HG03457 (cell line): ENCODE measurements around the gene DES.
"Not testable (repeated sequence)": the region's sequence is repeated elsewhere in the genome, so short reads cannot be mapped to it uniquely, and the experiment has no call there.

Experiments used
- ATAC-seq: cut with Tn5 transposase; IDR thresholded peaks from one replicate; pipeline ENCODE4 v1.9.1; 2021; ENCODE audit warnings: moderate number of reproducible peaks; ENCODE audit not compliant: unreplicated experiment

Gene DES

DNA sequence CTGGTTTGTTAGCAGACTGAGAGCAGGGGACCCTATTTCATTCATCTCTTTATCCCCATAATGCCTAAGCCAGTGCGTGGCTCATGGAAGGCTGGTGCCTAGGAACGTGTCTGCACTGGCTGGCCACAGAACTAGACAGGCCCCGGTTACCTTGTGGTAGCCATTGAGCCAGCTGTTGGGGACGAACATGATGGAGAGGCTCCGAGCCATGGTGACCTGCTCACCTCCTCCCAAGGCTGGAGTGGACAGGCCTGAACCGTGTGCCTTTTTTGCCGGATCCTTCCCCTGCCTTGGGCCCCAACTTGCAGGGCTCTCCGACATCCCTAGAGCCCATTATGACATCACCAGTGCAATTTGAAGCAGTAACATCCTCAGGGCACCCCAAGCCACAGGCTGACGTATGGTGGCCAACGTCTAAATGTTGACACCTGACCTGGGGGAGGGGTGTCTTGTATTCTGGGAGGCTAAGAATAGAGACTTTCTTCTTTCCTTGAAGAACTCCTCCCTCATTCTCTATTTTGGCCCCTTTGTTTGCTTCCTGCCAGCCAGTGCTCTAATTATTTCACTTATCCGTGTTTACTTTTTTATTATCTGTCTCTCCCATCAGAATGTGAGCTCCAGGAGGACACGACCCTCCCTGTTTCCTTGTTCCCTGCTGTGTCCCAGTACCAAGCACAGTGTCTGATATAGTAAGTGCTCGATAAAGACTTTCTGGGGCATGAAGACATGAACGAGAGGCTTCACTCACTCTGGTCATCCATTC, 18.3 kb upstream of the DES start:
- no peak for ATAC-seq

DNA sequence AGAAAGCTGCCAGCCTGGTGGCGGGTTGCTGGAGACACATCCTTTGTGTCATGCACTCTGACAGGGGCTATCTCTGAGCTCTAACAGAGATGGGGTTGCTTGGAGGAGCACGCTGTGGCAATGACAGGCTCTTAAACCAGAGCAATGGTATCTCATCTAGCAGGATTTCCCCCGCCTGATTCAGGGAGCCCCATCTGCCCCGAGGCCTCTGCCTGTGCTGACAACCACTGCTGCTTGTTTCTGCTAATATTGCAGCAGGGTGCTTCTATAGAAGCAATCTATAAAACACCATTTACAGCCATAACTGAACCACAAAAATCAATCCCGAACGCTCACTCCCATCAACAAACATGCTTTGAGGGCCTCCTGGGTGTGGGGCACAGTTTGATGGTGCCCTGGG, 17.6 kb upstream of the DES start:
- no peak for ATAC-seq

DNA sequence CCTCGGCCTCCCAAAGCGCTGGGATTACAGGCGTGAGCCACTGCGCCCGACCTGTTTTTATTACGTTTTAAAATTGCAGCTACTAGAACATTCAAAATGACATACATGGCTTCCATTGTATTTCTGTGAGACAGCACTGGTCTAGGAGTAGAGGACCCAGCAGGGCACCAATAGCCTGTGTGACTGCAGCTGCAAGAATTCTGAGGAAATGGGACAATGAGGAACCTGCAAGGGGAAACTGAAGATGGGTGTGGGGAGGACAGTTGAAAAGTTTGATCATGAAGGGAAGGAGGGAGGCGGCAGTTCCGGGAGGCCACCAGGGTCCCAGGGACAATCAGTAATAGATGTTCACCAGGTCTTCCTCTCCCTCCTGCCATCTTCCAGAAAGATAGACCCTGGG, 16.6 kb upstream of the DES start:
- ATAC-seq: no peak

DNA sequence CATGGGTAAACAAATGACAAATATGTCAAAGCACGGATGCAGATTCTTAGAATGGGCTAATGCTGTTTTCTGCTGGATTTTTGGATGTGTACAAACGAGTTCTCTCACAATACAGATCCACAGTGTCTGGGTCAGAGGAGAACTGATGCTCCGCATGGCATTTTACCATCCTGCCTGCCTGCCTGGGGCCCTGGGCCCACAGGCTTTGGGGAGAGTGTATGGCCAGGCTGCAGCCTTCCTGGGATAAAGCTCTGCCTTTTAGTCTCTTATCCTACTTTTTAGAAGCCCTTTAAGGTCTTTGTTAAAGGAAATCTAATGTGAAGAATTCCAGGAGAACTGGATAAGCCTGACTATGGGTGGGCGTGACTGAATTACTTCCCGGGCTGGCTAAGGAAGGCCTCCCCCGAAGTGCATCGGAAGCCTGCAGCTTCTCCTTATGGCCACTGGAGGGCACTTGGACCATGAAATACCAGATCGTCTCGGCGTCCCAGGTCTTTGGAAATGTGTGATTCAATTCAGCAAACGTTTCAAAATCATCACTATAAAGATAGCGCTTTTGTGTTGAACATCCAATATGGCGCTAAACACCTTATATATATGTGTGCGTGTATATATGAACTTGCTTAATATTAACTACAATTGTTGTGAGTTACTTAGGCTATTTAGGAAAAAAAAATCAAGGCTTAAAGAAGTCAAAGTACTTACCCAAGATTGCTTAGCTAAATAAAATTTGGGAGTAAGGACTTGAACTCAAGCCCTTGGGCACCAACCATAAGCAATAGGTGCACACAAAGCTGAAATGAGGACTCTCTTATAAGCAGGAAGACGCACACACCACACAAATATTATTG, 15.3 kb upstream of the DES start:
- no peak for ATAC-seq

DNA sequence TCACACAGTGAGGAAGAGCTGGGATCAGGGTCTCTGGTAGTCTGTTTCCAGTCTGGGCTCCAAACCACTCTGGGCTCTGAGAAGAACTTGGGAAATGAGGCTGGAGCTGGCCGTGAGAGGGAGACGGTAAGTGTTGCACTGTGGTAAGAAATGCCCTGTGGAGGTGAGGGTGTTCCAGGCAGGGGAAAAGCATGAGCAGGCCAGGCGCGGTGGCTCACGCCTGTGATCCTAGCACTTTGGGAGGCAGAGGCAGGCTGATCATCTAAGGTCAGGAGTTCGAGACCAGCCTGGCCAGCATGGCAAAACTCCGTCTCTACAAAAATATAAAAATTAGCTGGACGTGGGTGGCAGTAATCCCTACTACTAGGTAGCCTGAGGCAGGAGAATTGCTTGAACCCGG, 14.3 kb upstream of the DES start:
- no peak for ATAC-seq

DNA sequence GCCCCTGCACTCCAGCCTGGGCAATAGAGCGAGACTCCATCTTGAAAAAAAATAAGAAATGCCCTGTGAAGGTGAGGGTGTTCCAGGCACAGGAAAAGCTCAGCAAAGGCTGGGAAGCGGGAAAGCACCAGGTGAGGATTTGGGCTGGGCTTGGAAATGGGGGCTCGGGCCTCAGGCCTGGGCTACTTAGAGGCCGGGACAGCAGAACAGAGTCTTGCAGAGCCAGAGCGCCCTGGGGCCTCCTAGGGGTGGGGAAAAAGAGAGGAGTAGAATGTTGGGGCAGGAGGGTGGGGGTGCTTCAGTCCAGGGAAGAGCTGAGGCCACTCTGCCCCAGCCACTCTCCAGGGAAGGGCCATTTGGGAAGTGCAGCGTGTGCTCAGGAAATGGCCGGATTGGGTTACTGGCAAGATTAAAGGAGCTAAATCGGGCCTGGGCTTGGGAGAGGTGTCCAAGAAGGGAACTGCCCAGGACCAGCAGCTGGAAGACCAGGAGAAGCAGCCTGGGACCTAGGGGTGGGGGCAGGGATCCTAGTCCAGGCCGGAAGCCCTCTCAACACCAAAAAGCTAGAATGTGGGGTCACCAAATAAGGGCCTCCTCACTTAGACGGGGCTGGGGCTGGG, 13.8 kb upstream of the DES start:
- ATAC-seq: no peak

DNA sequence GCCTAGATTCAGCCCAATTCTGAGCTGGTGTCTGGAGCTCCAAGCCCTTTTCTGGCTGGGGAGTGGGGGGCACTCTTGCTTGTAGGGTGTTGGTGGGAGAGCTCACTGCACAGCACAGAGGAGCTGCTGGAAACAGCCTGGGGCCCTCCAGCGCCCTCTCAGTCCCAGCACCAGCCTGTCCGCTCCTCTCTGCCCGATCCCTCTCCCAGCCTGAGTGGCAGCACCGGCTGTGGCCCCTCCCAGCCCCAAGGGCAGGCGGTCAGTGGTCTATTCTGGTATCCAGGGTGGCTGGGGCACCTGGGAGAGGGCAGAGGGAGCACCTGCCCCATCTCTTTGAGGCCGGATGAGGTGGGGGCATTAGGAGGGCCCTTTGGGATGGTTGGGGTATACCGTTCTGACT, 13.2 kb upstream of the DES start:
- ATAC-seq: no peak

DNA sequence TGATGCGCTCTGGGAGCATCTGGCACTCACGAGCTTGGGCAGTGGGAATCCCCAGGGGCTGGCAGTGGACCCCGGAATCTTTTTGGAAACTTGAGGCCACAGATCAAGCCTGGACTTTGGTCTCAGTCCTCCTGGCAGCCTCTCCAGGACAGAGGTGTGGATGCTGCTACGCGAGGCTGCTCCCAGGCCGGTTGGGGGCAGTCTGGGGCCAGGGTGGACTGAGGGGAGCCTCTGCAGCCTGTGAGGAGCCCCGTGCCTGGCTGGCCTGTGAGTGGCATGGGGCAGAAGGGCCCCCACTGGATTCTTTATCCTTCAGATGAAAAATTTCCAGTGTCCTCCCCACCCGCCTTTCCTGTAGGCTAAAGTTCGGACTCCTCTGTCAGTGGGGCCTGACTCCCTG, 12.7 kb upstream of the DES start:
- no peak for ATAC-seq

DNA sequence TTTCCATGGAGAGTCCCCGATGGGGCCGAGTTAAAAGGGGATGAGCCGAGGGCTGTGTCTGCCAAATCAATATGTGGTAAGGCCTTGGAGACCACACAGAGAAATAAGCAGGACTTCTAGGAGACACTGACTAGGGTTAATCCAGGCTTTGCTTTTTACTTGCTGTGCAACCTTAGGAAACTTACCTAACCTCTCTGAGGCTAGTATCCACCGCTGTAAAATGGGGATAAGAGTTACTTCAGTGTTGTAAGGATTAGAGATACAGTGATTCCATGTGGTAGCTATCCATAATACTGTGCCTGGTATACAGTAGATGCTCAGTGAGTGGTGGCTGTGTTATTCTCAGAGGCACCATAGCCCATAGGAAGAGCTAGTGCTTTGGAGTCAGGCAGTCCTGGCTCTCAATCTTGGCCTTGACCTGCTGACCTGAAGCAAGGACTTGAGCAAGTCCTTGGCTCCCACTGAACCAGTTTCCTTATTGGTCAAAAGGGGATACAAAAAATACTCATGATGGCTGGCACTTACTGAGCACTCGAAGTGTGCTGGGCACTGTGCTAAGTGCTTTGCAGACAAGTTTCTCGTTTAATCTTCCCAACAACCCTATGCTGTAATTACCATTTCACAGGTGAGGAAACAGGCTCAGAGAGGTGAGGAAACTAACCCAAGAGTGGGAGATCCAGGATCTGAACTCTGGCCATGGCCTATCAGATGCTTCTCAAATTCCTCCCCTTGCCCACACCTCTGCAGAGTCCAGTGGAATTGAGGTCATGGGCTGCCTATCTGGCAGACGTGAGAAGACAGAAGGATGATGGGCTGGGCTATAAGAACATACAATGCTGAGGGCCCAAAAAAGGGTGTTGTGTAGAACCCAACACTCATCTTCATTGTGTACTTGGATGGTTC, 12.0 kb upstream of the DES start:
- ATAC-seq: no peak

DNA sequence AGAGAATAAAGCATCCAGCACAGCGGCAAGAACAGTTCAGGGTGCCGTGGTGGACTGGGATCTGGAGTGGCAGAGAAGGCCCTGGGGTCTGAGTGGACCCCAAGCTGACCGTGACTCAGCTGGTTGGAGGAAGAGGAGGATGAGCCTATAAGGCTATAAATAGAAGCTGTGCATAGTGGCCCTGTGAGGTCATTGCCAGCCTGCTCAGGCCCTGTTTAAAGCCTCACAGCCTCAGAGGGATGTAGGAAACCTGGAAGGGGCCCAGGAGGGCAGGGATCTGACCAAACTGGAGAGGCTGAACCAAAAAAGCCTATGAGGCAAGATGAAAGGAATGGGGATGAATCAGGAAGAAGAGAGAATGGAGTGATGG, 11.3 kb upstream of the DES start:
- ATAC-seq: no peak

DNA sequence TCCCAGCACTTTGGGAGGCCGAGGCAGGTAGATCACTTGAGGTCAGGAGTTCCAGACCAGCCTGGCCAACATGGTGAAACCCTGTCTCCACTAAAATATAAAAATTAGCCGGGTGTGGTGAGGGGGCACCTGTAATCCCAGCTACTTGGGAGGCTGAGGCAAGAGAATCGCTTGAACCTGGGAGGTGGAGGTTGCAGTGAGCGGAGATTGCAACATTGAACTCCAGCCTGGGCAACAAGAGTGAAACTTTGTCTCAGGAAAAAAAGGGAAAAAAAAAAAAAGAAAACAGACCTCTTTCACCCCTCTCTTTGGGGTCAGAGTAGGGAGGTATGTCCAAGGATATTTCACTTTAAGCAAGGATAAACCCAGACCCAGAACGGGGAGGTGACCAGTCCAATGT, 10.8 kb upstream of the DES start:
- not testable (repeated sequence) for ATAC-seq

DNA sequence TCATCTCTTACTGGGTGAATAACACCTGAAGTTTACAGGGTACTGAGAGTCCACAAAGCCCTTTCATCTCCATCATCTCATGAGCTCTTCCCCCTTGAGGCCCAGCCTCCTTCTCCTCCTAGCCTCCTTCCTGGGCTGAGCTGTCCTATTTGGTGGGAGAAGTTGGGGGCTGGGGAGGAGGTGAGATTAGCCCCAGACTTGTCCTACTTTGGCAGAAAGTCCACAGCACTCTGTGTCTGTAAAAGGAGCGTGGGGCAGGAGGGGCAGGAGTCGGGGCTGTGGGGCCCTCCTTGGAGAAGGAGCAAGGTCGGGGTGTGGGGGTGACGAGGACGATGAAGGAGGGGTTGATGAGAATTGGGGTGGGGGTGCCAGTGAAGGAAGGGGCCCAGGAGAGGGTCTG, 10.0 kb upstream of the DES start:
- ATAC-seq: no peak

DNA sequence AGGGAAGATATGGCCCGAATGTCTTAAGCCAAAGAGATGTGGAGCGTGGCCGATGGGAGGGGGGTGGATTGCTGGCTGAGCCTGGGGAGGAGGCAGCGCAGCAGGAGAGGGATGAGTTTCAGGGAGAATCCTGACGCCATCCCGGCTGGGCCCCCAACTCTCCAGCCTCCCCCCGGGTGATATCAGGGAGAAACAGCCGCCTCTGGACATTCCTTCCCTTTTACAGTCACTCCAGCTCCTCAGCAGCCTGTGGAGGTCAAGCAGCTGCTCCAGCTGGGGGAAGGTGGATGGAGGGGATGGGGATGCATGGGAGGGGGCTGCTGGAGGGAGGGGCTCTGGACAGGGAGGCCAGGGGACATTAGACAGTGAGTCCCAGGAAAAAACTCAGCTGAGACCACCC, 9.5 kb upstream of the DES start:
- no peak for ATAC-seq

DNA sequence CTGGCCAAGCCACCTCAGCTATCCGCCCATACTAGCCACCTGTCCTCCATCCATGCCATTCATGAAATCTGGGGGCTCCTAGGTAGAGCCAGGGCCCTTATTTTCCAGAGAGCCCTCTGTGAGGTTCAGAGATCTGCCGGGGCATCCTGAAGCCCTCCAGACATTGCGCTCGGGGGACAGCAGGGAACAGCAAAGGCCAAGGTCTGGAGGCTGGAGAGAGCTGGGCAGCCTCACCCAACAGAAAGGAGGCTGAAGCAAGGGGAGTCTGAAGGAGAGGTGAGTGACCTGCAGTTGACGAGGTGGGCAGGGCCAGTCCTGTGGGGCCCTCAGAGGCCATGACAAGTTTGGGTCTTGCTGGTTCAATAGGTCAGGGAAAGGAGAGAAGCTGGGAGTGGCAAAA, 8.6 kb upstream of the DES start:
- no peak for ATAC-seq

DNA sequence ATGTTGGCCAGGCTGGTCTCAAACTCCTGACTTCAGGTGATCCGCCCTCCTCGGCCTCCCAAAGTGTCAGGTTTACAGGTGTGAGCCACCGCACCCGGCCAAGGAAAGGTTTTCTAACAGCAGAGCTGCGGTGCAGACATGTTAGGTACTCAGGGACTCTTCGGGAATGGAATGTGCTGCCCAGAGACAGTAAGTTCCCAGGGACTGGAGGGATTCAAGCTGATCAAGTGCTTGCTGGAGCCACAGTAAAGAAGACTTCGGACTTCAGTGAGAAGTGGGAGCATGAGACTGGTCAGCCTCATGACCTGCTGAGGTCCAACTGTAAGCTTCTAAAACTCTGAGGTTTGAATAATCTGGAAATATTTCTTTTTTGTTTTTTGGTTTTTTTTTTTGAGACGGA, 7.8 kb upstream of the DES start:
- ATAC-seq: no peak

DNA sequence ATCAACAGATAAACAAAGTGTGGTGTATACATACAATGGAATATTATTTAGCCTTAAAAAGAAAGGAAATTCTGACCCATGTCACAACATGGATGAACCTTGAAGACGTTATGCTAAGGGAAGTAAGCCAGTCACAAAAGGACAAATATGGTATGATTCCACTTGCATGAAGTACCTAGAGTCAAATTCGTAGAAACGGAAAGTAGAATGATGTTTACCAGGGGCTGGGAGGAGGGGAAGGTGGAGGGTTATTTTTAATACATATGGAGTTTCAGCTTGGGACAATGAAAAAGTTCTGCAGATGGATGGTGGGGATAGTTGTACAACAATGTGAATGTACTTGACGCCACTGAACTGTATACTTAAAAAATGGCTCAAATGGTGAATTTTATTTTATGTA, 3.3 kb upstream of the DES start:
- no peak for ATAC-seq

DNA sequence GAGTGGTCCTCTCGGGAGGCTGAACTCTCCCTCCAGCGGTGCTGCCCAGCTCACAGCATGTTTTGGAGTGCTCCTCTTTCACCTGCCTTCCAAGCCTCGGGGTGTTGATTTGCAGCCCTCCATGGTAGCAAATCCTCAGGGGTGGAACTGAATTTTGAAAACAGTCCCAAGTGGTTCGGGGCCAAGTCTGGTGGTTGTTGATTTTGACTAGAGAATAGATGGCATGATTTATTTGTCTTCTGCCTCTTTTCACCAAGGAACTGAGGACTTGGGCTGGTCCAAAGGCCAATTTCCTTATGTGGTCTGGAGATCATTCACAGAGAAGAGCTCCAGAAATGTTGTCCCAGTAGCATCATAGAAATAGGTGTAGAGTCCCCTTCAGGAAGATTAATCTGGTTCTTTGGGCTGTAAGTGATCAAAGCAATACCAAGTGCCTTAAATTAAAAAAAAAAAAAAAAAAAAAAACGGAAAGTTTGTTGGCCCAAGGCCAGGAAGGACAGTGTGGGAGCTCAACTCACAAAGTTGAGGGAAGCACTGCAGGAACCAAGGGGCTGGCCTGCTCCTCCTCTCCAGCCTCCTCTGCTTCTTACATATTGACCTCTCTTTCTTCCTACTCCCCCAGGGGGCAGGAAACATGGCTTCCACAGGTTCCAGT, 2.5 kb upstream of the DES start:
- ATAC-seq: no peak

DNA sequence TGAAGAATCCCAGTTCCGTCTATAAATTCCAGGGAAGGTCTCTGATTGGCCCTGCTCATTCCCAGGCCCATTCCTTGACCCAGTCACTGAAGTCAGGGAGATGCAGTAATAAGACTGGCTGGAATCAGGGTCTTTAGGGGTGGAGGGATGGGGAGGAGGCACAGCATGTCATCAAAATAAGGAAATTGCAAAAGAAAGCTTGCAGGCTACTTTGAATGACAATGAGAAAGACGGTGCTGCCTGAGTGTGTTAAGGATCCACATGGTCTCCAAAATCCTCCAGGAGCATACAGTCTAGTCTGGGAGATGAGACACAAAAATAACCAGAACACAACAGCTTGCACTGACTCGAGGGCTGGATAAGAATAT, 2.0 kb upstream of the DES start:
- no peak for ATAC-seq

DNA sequence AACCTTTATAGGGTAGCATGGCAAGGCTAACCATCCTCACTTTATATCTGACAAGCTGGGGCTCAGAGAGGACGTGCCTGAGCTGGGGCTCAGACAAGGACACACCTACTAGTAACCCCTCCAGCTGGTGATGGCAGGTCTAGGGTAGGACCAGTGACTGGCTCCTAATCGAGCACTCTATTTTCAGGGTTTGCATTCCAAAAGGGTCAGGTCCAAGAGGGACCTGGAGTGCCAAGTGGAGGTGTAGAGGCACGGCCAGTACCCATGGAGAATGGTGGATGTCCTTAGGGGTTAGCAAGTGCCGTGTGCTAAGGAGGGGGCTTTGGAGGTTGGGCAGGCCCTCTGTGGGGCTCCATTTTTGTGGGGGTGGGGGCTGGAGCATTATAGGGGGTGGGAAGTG, 1.2 kb upstream of the DES start:
- no peak for ATAC-seq

DNA sequence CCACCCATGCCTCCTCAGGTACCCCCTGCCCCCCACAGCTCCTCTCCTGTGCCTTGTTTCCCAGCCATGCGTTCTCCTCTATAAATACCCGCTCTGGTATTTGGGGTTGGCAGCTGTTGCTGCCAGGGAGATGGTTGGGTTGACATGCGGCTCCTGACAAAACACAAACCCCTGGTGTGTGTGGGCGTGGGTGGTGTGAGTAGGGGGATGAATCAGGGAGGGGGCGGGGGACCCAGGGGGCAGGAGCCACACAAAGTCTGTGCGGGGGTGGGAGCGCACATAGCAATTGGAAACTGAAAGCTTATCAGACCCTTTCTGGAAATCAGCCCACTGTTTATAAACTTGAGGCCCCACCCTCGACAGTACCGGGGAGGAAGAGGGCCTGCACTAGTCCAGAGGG, 803 bp upstream of the DES start:
- ATAC-seq: no peak

DNA sequence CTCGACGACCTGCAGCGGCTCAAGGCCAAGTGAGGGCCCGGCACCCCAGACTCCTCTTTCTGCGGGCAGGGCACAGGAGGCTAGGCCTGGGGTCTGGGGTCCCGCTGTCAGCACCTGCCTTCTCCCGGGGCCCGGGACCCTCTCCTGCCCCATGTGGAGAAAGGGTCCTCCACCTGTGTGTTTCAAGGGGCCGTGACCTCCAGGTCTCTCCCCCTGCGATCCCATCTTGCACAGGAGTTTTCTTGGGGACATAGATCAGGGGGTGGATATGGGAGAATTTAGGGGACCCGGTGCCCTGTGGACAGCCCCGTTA, 791 bp downstream of the DES start:
- no peak for ATAC-seq
